Measurements from ENCODE around the gene CENATAC.
"Not testable (repeated sequence)": the region's sequence is repeated elsewhere in the genome, so short reads cannot be mapped to it uniquely, and the experiment has no call there.

DNA sequence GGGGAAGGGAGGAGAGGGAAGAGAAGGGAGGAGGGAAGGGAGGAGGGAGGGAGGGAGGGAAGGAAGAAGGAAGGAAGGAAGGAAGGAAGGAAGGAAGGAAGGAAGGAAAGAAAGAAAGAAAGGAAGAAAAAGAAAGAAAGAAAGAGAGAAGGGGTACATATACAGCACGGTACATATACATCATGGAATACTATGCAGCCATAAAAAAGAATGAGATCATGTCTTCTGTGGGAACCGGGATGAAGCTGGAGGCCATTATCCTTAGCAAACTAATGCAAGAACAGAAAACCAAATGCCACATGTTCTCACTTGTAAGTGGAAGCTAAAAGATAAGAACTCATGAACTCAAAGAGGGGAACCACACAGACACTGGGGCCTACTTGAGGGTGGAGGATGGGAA is 28.4 kb upstream of the CENATAC start:
- TF ChIP-seq POLR2A, POLR2AphosphoS5 (IDR thresholded peaks at IDR 0.05): not testable (repeated sequence)
- TF ChIP-seq, protein P1, sequence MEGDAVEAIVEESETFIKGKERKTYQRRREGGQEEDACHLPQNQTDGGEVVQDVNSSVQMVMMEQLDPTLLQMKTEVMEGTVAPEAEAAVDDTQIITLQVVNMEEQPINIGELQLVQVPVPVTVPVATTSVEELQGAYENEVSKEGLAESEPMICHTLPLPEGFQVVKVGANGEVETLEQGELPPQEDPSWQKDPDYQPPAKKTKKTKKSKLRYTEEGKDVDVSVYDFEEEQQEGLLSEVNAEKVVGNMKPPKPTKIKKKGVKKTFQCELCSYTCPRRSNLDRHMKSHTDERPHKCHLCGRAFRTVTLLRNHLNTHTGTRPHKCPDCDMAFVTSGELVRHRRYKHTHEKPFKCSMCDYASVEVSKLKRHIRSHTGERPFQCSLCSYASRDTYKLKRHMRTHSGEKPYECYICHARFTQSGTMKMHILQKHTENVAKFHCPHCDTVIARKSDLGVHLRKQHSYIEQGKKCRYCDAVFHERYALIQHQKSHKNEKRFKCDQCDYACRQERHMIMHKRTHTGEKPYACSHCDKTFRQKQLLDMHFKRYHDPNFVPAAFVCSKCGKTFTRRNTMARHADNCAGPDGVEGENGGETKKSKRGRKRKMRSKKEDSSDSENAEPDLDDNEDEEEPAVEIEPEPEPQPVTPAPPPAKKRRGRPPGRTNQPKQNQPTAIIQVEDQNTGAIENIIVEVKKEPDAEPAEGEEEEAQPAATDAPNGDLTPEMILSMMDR (IDR thresholded peaks at IDR 0.05): not testable (repeated sequence)
